ES-I3 (cell line): ENCODE measurements around the gene CITED1.

Experiments used
- H3K36me3 ChIP-seq: 2 replicates; pipeline ENCODE4 v1.6.1; 2013; ENCODE audit warnings: mild to moderate bottlenecking, low read length, control low read depth, moderate library complexity; ENCODE audit not compliant: insufficient read depth
- H3K4me1 ChIP-seq: 2 replicates; pipeline ENCODE4 v1.6.1; 2013; ENCODE audit warnings: mild to moderate bottlenecking, control low read depth, low read length; ENCODE audit not compliant: insufficient read depth
- H3K9ac ChIP-seq: 2 replicates; pipeline ENCODE4 v1.6.1; 2013; ENCODE audit warnings: low read depth, mild to moderate bottlenecking, low read length, moderate library complexity
- H3K9me3 ChIP-seq: 2 replicates; pipeline ENCODE4 v1.6.1; 2013; ENCODE audit warnings: mild to moderate bottlenecking, low read length, moderate library complexity; ENCODE audit not compliant: control insufficient read depth, insufficient read depth

The CITED1 gene

GRCh38 chrX:72299891-72300630 is 5.7 kb downstream of the CITED1 start:
- Histone ChIP-seq H3K4me1 (no peaks in the 10 kb centered on the region), H3K9me3 (no peaks in the 10 kb centered on the region), H3K36me3 (no peaks in the 10 kb centered on the region), H3K9ac (no peak overlapping the region)

DNA sequence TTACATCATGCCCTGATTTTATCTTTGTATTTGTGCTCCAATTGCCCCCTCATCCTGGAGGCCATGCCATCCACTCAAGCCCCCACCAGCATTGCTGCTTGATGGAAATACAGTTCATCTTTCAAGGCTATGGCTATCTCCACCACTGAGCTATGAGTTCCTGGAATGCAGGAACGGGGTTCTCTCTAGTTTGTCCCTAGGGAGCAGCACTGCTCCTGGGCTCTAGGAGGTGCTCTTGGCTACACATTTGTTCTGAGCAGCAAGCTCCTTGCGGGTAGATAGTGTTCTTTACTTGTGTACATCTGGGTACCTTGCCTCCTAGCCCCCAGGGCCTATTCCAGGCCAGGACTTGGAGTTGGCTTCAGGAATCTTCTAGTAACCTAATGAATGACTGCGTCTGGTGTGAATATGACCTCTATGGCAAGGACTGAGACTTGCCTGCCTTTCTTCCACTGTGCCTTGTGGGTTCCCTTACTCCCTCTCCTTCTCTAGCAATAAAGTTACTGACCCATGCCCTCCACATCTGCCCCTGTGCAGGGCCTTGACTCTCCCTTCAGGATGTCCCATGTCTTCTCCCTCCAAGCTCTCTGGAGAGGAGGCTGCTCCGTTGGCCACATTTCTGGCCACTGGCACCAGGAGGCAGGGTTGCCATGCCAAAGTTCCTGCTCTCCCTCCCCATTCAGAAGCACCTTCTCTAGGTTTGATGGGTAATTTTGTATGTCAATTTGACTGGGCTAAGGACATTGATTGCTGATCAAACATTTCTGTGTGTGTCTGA is 7.6 kb downstream of the CITED1 start:
- no peaks in the 10 kb centered on the region for H3K36me3 ChIP-seq
- no peaks in the 10 kb centered on the region for H3K9me3 ChIP-seq
- no peaks in the 10 kb centered on the region for H3K4me1 ChIP-seq
- no peak overlapping the region for H3K9ac ChIP-seq

- no peaks in the 10 kb centered on the region for H3K36me3 ChIP-seq
- H3K9ac ChIP-seq: no peak overlapping the region
- H3K9me3 ChIP-seq: no peaks in the 10 kb centered on the region
- no peaks in the 10 kb centered on the region for H3K4me1 ChIP-seq
Observed at GRCh38 chrX:72296991-72297390, 8.7 kb downstream of the CITED1 start.

- no peaks in the 10 kb centered on the region for H3K9me3 ChIP-seq
- no peaks in the 10 kb centered on the region for H3K36me3 ChIP-seq
- no peak overlapping the region for H3K9ac ChIP-seq
- H3K4me1 ChIP-seq: no peaks in the 10 kb centered on the region
Observed at GRCh38 chrX:72295745-72296144, 10.0 kb downstream of the CITED1 start.

DNA sequence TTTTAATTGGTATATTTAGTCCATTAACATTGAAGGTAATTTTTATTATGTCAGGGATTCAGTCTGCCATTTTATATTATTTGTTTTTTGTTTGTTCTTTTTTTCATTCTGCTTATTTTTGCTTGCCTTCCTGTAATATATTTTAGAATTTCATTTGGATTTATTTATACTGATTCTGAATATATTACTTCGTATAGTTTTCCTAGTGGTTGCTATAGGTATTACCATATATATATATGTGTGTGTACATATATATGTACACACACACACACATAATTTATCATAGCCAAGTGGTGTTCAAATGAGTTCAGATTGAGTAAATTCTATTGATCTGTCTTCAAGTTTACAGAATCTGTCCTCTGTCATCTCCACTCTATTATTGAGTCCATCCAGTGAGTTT is 11.2 kb downstream of the CITED1 start:
- H3K4me1 ChIP-seq: no peaks in the 10 kb centered on the region
- H3K9me3 ChIP-seq: no peaks in the 10 kb centered on the region
- H3K36me3 ChIP-seq: no peaks in the 10 kb centered on the region
- H3K9ac ChIP-seq: no peak overlapping the region

DNA sequence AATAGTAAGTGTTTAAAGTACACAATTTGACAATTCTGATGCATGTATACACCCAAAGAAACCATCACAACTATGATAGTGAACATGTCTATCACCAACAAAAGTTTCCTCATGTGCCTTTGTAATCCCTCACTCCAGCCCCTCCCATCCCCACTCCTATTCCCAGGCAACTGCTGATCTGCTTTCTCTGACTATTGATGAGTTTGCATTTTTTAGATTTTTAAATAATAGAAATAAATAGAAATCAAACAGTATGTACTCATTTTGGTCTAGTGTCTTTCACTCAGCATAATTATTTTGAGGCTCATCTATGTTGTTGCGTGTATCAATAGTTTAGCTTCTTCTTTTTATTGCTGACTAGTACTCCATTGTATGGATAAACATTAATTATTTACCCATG is 23.4 kb downstream of the CITED1 start:
- Histone ChIP-seq H3K36me3 (no peaks in the 10 kb centered on the region), H3K9me3 (no peaks in the 10 kb centered on the region), H3K9ac (no peak overlapping the region), H3K4me1 (peaks cover 4% of the 10 kb centered on the region; the same call in 1 of the 2 replicates)

DNA sequence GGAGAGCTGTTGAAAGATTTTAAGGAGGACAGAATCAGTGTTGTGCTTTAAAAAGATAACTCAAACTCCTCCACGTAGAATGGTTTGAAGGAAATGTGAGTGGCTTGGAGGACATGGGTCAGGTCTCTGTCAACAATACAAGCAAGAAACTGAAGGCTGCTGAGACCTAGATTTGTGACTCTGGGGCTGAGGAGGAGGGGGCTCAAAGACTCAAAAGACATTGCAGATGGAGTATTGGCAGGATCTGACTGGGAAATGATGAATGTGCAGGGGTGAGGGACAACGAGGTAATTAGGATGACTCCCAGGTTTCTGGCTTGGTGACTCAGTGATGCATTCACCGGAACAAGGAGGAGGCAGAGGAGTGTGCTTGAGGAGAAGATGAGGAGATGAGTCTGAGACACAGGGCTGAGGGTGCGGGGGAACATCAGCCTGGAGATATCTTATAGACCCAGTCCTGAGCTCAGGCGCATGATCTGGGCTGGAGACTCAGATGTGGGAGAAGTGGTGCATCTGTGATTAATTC is 25.3 kb downstream of the CITED1 start:
- Histone ChIP-seq H3K9ac (no peak overlapping the region), H3K9me3 (no peaks in the 10 kb centered on the region), H3K36me3 (peaks cover 12% of the 10 kb centered on the region), H3K4me1 (peaks cover 8% of the 10 kb centered on the region; the same call in 1 of the 2 replicates)

- Histone ChIP-seq H3K9me3 (no peaks in the 10 kb centered on the region), H3K4me1 (peaks cover 8% of the 10 kb centered on the region; the same call in 1 of the 2 replicates), H3K36me3 (peaks cover 36% of the 10 kb centered on the region), H3K9ac (peak overlapping the region; percentile 91)
Observed at GRCh38 chrX:72276478-72276953, 29.2 kb downstream of the CITED1 start.

DNA sequence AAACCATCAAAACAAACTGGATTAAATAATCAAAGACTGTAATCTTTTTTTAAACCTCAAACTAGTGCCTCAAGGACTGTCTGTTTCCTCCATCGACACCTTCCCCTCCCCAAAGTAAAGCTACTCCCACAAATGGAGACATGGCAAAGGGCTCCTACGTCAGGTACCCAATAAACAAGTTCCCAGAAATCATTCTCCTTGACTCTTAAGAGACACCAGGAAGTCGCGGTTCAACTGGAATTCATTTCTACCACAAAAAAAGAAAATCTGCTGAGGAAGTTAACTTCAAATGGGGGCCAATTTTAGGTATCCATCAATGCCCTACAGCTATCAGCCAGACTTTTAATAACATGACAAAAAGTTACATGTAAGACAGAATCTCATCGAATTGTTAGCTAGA is 31.2 kb downstream of the CITED1 start:
- Histone ChIP-seq H3K9me3 (no peaks in the 10 kb centered on the region), H3K36me3 (peaks cover 38% of the 10 kb centered on the region), H3K4me1 (peaks cover 8% of the 10 kb centered on the region; the same call in 1 of the 2 replicates), H3K9ac (no peak overlapping the region)

- Histone ChIP-seq H3K36me3 (peaks cover 42% of the 10 kb centered on the region), H3K9me3 (no peaks in the 10 kb centered on the region), H3K4me1 (peaks cover 16% of the 10 kb centered on the region), H3K9ac (no peak overlapping the region)
Observed at GRCh38 chrX:72273718-72274117, 32.0 kb downstream of the CITED1 start.

GRCh38 chrX:72272868-72273267 is 32.8 kb downstream of the CITED1 start:
- Histone ChIP-seq H3K36me3 (peaks cover 42% of the 10 kb centered on the region), H3K4me1 (peaks cover 15% of the 10 kb centered on the region), H3K9ac (no peak overlapping the region), H3K9me3 (no peaks in the 10 kb centered on the region)

GRCh38 chrX:72271812-72272211 is 33.9 kb downstream of the CITED1 start:
- no peak overlapping the region for H3K9ac ChIP-seq
- no peaks in the 10 kb centered on the region for H3K9me3 ChIP-seq
- peaks cover 42% of the 10 kb centered on the region for H3K36me3 ChIP-seq
- peaks cover 13% of the 10 kb centered on the region for H3K4me1 ChIP-seq

DNA sequence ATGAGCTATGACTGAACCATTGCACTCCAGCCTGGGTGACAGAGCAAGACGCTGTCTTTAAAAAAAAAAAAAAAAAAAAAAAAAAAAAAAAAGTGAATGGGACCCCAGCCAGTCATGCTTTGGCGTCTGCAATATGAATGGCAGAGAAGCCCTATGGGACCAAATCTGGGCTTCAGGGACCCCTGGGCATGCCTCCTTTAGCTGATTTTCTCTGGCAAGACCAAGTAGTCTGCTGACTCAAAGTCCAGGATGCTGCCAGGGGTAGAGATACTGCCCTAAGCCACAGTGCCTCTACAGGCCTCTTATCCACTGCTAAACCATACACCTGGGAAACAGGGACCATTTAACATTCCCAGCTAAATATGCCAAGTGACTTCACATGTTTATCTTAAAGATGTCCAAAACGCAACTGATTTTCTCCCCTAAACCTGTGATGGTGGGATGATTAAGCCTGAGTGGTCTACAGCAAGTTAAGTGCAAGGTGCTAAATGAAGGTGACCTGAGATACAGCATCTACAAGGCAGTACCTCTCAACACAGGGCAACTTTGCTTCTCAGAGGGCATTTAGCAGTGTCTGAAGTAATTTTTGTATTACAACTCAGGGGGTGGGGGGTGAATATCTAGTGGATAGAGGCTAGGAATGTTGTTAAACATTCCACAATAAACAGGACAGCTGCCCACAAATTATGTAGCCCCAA is 34.5 kb downstream of the CITED1 start:
- no peak overlapping the region for H3K9ac ChIP-seq
- H3K36me3 ChIP-seq: peaks cover 37% of the 10 kb centered on the region
- H3K4me1 ChIP-seq: peaks cover 13% of the 10 kb centered on the region
- H3K9me3 ChIP-seq: no peaks in the 10 kb centered on the region

GRCh38 chrX:72270316-72270866 is 35.3 kb downstream of the CITED1 start:
- H3K4me1 ChIP-seq: peaks cover 9% of the 10 kb centered on the region; the same call in 1 of the 2 replicates
- H3K9ac ChIP-seq: no peak overlapping the region
- H3K36me3 ChIP-seq: peaks cover 30% of the 10 kb centered on the region
- H3K9me3 ChIP-seq: no peaks in the 10 kb centered on the region
